Lower leg skin (tissue), 4 donors: Measurements from ENCODE around the gene BSG. TPM values are rescaled to one million over a fixed set of nuclear protein-coding genes. Genes with fewer than 3 reads are reported as not detected.

Experiments
- DNase-seq, 2 donors: peaks; one replicate each; pipeline ENCODE4 v3.0.0-alpha.2; 2019; ENCODE audit warnings: low spot score in 2 of 2
- H3K4me3 ChIP-seq: fragments of 200-600 bp; sonication (generic); 2 replicates; pipeline ENCODE4 v1.5.1; 2017; ENCODE audit warnings: mild to moderate bottlenecking, low read depth; ENCODE audit not compliant: poor library complexity, severe bottlenecking
- POLR2A ChIP-seq, 2 donors: fragments of 450-650 bp; IDR thresholded peaks; one replicate each; pipeline ENCODE4 v1.6.1; 2016 to 2017; ENCODE audit warnings: antibody characterized with exemption in 2 of 2, mild to moderate bottlenecking in 1 of 2, moderate library complexity in 1 of 2
- WGBS, 2 donors: methylation state at CpG; one replicate each; pipeline ENCODE4 v1.1.5; 2018; 5-methylcytosine and 5-hydroxymethylcytosine counted together
- intact Hi-C: fragments of 100-400 bp; cut with DNase I; formaldehyde crosslinking; loops from one replicate; pipeline ENCODE4 v1.15.0; 2023; ENCODE audit warnings: low total_unique reads
- total RNA-seq, 4 donors: library from RNA; depleted of rRNA; stranded (reverse); fragments of >200 nt; gene quantifications; one replicate each; pipeline ENCODE4 v1.1.0, GENCODE V29; 2016
- TF ChIP-seq, protein P1 (sequence below), 3 donors: fragments of 450-650 bp; IDR thresholded peaks; one replicate each; pipeline ENCODE4 v1.5.1; 2016; ENCODE audit warnings: antibody characterized with exemption in 3 of 3, mild to moderate bottlenecking in 3 of 3, moderate library complexity in 2 of 3

Gene BSG
- total RNA-seq, 4 donors from 2014 or later: 288 to 344 (median 307) TPM

GRCh38 chr19:566844-567243, 5.6 kb upstream of the BSG start:
- TF ChIP-seq, protein P1, sequence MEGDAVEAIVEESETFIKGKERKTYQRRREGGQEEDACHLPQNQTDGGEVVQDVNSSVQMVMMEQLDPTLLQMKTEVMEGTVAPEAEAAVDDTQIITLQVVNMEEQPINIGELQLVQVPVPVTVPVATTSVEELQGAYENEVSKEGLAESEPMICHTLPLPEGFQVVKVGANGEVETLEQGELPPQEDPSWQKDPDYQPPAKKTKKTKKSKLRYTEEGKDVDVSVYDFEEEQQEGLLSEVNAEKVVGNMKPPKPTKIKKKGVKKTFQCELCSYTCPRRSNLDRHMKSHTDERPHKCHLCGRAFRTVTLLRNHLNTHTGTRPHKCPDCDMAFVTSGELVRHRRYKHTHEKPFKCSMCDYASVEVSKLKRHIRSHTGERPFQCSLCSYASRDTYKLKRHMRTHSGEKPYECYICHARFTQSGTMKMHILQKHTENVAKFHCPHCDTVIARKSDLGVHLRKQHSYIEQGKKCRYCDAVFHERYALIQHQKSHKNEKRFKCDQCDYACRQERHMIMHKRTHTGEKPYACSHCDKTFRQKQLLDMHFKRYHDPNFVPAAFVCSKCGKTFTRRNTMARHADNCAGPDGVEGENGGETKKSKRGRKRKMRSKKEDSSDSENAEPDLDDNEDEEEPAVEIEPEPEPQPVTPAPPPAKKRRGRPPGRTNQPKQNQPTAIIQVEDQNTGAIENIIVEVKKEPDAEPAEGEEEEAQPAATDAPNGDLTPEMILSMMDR (IDR thresholded peaks at IDR 0.05): no peak
- TF ChIP-seq POLR2A (IDR thresholded peaks at IDR 0.05): no peak
- no peak overlapping the region for H3K4me3 ChIP-seq
- no peak for DNase-seq
- intact Hi-C loops: no loop called here
- WGBS, 2 donors: 58 to 67% methylated on average over 16 of the region's 16 CpGs

DNA sequence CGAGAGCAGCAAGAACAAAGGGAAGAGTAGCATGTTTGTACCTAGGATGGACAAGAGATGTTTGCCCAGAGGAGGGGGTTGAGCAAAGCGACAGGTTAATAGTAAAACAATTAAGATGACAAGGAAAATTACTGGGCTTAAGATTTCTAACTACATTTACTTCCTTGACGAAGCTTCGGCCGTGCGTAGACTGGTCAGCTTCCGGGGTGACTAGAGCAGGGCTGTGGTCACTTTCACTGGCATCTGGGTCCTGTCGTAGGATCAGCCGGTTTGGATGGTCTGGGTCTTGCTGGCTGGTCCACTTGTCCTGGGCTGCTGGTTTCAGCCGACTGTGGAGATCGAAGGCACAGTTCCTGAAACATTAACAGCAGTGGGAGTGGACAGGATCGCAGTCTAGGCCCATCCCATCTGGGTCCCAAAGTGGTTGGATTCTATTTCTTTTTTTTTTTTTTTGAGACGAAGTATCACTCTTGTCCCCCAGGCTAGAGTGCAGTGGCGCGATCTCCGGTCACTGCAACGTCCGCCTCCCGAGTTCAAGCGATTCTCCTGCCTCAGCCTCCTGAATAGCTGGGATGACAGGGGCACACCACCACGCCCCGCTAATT, 5.0 kb upstream of the BSG start:
- no peak for DNase-seq
- TF ChIP-seq POLR2A (IDR thresholded peaks at IDR 0.05): no peak
- TF ChIP-seq, protein P1 (IDR thresholded peaks at IDR 0.05): no peak
- intact Hi-C loops: no loop called here
- 86 to 89% methylated on average over 17 to 22 of the region's 22 CpGs for WGBS, 2 donors
- H3K4me3 ChIP-seq: no peak overlapping the region

GRCh38 chr19:570251-570686, 2.1 kb upstream of the BSG start:
- WGBS, 2 donors: 70 to 72% methylated on average over 17 of the region's 25 CpGs
- TF ChIP-seq POLR2A (IDR thresholded peaks at IDR 0.05): no peak
- TF ChIP-seq, protein P1 (IDR thresholded peaks at IDR 0.05): no peak
- DNase-seq: no peak
- no peak overlapping the region for H3K4me3 ChIP-seq
- intact Hi-C loops: loop anchor here (5.0 kb wide), 1 partner anchor 92 kb away; the partner anchor contains the start of gene RNF126

GRCh38 chr19:570937-571565, 1.3 kb upstream of the BSG start:
- intact Hi-C loops: loop anchor here (5.0 kb wide), 1 partner anchor 91 kb away; the partner anchor contains the start of gene RNF126
- TF ChIP-seq, protein P1 (IDR thresholded peaks at IDR 0.05): no peak
- TF ChIP-seq POLR2A (IDR thresholded peaks at IDR 0.05): no peak
- WGBS, 2 donors: 3 to 4% methylated on average over 45 of the region's 45 CpGs
- DNase-seq: peak in 1 of 2 donors; percentile 53
- H3K4me3 ChIP-seq: peak overlapping the region; percentile 17

- H3K4me3 ChIP-seq: peak overlapping the region; percentile 17
- TF ChIP-seq, protein P1 (IDR thresholded peaks at IDR 0.05): no peak
- no peak for TF ChIP-seq POLR2A (IDR thresholded peaks at IDR 0.05)
- intact Hi-C loops: loop anchor here (5.0 kb wide), 1 partner anchor 91 kb away; the partner anchor contains the start of gene RNF126
- WGBS, 2 donors: 0 to 3% methylated on average over 14 of the region's 14 CpGs
- DNase-seq: no peak
These were observed 826 bp upstream of the BSG start for GRCh38 chr19:571566-571974.
